Upper lobe of left lung (tissue), 4 donors: Measurements from ENCODE around the gene LRRC8E.

Experiments
- CTCF ChIP-seq, 6 experiments: fragments of 450-650 bp in 4 of 6; fragments of 200-600 bp in 2 of 6; sonication (generic) in 2 of 6; IDR thresholded peaks; one replicate each; pipeline ENCODE4 v1.5.1; 2016 to 2019; ENCODE audit warnings: antibody characterized with exemption in 6 of 6
- POLR2AphosphoS5 ChIP-seq, 2 donors: sonication (generic); formaldehyde crosslinking; IDR thresholded peaks; one replicate each; pipeline ENCODE4 v1.5.1; 2017; ENCODE audit warnings: antibody characterized with exemption in 2 of 2

GRCh38 chr19:7857727-7858108 is 30.6 kb upstream of the LRRC8E start:
- TF ChIP-seq CTCF (IDR thresholded peaks at IDR 0.05) (no peak), POLR2AphosphoS5 (IDR thresholded peaks at IDR 0.05) (no peak)
